ENCODE measurements around the gene RALGAPB.

Gene RALGAPB

DNA sequence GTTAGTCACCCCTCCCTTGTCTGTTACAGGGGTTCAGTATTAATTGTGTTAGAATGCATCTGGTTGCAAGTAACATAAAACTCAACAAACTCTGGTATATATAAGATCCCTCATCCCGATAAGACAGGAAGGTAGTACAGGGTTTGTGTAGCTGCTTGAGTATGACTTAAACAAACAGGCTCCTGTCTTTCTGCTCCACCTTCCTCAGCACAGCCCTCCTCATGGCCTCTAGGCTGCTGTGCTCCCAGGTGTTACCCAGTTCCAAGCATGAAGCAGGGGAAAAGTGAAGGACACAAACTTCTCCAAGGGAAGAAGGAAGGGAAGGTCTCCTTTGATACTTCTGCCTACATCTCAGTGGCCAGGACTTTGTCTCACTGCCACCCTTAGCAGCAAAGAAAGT lies 1.4 kb upstream of the RALGAPB start:
- TF ChIP-seq, protein P1, sequence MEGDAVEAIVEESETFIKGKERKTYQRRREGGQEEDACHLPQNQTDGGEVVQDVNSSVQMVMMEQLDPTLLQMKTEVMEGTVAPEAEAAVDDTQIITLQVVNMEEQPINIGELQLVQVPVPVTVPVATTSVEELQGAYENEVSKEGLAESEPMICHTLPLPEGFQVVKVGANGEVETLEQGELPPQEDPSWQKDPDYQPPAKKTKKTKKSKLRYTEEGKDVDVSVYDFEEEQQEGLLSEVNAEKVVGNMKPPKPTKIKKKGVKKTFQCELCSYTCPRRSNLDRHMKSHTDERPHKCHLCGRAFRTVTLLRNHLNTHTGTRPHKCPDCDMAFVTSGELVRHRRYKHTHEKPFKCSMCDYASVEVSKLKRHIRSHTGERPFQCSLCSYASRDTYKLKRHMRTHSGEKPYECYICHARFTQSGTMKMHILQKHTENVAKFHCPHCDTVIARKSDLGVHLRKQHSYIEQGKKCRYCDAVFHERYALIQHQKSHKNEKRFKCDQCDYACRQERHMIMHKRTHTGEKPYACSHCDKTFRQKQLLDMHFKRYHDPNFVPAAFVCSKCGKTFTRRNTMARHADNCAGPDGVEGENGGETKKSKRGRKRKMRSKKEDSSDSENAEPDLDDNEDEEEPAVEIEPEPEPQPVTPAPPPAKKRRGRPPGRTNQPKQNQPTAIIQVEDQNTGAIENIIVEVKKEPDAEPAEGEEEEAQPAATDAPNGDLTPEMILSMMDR (IDR thresholded peaks at IDR 0.05; ENCODE audit: extremely low read depth, insufficient read depth, missing control alignments): no peak
- no peak for DNase-seq (ENCODE audit: low spot score)
- in situ Hi-C loops (cut with MboI; ENCODE audit: low pct_unique_long_range_greater_than_20kb, low sequenced_read_pairs, unreplicated experiment): no loop called here

DNA sequence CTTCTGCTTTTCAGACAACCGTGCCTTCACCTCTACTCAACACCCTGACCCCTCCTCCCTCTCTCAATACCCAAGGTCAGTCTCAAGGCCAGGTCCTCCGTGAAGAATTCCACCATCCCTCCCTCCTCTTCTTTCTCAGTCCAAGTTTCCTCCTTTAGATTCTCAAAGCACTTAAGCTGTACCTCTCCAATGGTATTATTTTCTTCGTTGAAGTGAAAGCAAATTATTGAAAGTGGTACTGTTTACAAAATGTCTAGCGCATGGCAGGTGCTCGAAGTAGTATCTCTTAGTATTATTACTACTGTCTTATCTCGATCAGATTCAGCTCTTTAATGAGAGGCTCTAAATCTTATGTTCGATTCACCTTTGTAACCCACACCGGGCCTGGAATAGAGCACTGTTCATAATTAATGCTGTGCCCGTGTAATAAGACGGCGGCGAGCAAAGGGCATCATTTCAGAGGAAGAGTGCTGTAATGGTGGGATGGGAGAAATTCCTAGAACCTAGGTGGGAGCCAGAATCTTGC lies 593 bp upstream of the RALGAPB start:
- TF ChIP-seq, protein P1 (IDR thresholded peaks at IDR 0.05; ENCODE audit: extremely low read depth, insufficient read depth, missing control alignments): no peak
- DNase-seq (ENCODE audit: low spot score): no peak
- in situ Hi-C loops (cut with MboI; ENCODE audit: low pct_unique_long_range_greater_than_20kb, low sequenced_read_pairs, unreplicated experiment): no loop called here

DNA sequence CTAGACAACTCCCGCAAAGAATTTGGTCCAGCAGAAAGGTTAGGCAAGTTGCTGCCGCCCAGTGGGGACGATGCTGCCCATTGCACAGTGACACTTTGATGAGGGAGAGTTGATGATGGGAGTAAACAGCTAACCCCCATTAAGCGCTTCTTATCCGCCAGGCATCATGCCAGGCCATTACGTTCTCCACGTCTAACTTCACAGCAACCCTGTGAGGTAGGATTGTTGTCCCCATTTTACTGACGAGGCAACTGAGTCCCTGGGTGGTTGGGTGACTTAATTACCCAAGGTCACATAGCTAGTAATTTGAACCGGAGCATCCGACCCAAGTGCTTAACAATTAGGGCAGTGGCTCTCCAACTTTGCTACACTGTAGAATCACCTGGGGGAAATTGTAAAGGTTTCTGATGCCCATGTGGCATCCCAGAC lies 738 bp downstream of the RALGAPB start:
- TF ChIP-seq, protein P1 (IDR thresholded peaks at IDR 0.05; ENCODE audit: extremely low read depth, insufficient read depth, missing control alignments): no peak
- in situ Hi-C loops (cut with MboI; ENCODE audit: low pct_unique_long_range_greater_than_20kb, low sequenced_read_pairs, unreplicated experiment): no loop called here
- DNase-seq (ENCODE audit: low spot score): peak; percentile 37

DNA sequence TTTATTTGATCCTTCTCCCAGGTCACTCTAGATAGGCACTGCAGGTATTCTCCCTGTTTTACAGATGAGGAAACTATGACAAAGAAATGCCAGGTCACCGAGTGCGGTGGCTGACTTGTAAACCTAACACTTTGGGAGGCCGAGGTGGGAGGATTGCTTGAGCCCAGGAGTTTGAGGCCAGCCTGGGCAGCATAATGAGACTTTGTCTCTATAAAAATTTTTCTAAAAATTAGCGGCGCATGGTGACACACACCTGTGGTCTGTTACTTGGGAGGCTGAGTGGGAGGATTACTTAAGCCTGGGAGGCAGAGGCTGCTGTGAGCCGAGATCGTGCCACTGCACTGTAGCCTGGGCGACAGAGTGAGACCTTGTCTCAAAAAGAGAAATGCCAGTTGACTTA lies 5.1 kb downstream of the RALGAPB start:
- TF ChIP-seq, protein P1 (IDR thresholded peaks at IDR 0.05; ENCODE audit: extremely low read depth, insufficient read depth, missing control alignments): no peak
- no peak for DNase-seq (ENCODE audit: low spot score)
- in situ Hi-C loops (cut with MboI; ENCODE audit: low pct_unique_long_range_greater_than_20kb, low sequenced_read_pairs, unreplicated experiment): no loop called here

DNA sequence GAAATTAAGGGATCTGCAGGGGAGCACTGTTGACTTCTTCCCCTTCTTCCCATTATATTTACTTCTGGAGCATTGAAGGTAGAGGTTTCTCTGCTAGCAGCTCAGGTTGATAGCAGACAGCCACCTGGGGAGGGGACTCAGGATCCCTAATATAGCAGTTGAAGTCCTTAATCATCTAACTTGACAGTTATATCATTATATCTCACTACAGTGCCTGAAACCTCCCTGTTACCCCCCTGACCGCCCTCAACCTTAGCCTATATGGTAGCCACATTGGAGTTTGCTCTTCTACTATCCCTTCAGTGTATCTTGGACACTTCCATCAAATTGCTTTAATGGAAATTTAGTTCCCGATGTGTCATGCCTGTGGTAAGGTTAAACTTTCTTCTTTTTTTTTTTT lies 7.0 kb downstream of the RALGAPB start:
- in situ Hi-C loops (cut with MboI; ENCODE audit: low pct_unique_long_range_greater_than_20kb, low sequenced_read_pairs, unreplicated experiment): no loop called here
- TF ChIP-seq, protein P1 (IDR thresholded peaks at IDR 0.05; ENCODE audit: extremely low read depth, insufficient read depth, missing control alignments): no peak
- DNase-seq (ENCODE audit: low spot score): no peak

DNA sequence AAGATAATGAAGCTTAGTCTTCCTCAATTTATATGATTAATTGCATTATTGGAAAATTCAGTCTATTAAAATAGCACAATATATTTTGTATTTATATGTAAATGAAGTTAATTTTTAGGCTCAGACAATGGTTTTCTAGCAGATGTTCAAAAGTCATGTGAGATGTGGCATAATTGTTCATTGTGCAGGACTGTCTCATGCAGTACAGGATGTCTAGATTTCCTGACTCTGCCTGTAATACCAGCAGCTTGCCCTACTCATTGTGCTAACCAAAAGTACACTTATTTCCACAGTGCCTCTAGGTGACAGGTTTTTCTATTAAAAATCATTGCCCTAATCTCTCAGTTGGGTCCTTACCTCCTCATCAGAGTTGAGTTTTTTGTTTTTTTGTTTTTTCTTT lies 12.4 kb downstream of the RALGAPB start:
- in situ Hi-C loops (cut with MboI; ENCODE audit: low pct_unique_long_range_greater_than_20kb, low sequenced_read_pairs, unreplicated experiment): no loop called here
- TF ChIP-seq, protein P1 (IDR thresholded peaks at IDR 0.05; ENCODE audit: extremely low read depth, insufficient read depth, missing control alignments): no peak
- DNase-seq (ENCODE audit: low spot score): no peak

DNA sequence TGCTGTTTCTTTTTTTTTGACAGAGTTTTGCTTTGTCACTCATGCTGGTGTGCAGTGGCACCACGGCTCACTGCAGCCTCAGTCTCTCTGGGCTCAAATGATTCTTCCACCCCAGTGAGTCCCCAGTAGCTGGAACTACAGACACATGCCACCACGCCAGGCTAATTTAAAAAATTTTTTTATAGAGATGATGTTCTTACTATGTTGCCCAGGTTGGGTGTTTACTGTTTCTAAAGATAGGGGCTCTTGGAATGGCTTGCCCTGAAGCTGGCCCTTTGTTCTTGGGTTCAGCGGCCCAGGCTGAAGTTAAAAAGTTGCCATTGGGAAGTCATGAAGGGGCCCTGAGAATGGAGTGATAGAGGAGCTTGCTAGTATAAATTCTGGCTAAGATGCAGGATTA lies 16.5 kb downstream of the RALGAPB start:
- no peak for DNase-seq (ENCODE audit: low spot score)
- in situ Hi-C loops (cut with MboI; ENCODE audit: low pct_unique_long_range_greater_than_20kb, low sequenced_read_pairs, unreplicated experiment): no loop called here
- TF ChIP-seq, protein P1 (IDR thresholded peaks at IDR 0.05; ENCODE audit: extremely low read depth, insufficient read depth, missing control alignments): no peak
